Prostate gland (tissue), 2 donors: ENCODE measurements around the gene C16orf86. TPM values are rescaled to one million over a fixed set of nuclear protein-coding genes. Genes with fewer than 3 reads are reported as not detected.

Source experiments
- DNase-seq: peaks from one replicate; pipeline ENCODE4 v3.0.0-alpha.2; 2019; ENCODE audit warnings: low spot score
- H3K27ac ChIP-seq, 2 donors: fragments of 200-600 bp; sonication (generic); 2 replicates each; pipeline ENCODE4 v1.5.1; 2017 to 2019
- H3K27me3 ChIP-seq: fragments of 200-600 bp; sonication (generic); replicated peaks from 2 replicates; pipeline ENCODE4 v1.5.1; 2019; ENCODE audit not compliant: insufficient read depth
- H3K36me3 ChIP-seq, 2 donors: fragments of 200-600 bp; sonication (generic); 1 replicate in 1 of 2; 2 replicates in 1 of 2; pipeline versions ENCODE4 v1.5.1 to v1.8.1; 2017 to 2019
- H3K4me1 ChIP-seq: fragments of 200-600 bp; sonication (generic); replicated peaks from 2 replicates; pipeline ENCODE4 v1.5.1; 2019
- H3K4me3 ChIP-seq, 2 donors: fragments of 200-600 bp; sonication (generic); 2 replicates each; pipeline ENCODE4 v1.5.1; 2017 to 2019
- H3K9me3 ChIP-seq: fragments of 200-600 bp; sonication (generic); 2 replicates; pipeline ENCODE4 v1.5.1; 2017
- POLR2A ChIP-seq: fragments of 450-650 bp; IDR thresholded peaks from one replicate; pipeline ENCODE4 v1.6.1; 2016; ENCODE audit warnings: antibody characterized with exemption, mild to moderate bottlenecking
- POLR2AphosphoS5 ChIP-seq: sonication (generic); formaldehyde crosslinking; IDR thresholded peaks from one replicate; pipeline ENCODE4 v1.6.1; 2017; ENCODE audit warnings: antibody characterized with exemption
- WGBS: methylation state at CpG from one replicate; pipeline ENCODE4 v1.1.5; 2018; 5-methylcytosine and 5-hydroxymethylcytosine counted together
- intact Hi-C: fragments of 100-400 bp; cut with DNase I; formaldehyde crosslinking; loops from one replicate; pipeline ENCODE4 v1.14.2; 2022
- total RNA-seq, 2 donors: library from RNA; depleted of rRNA; stranded (reverse); fragments of >200 nt; gene quantifications; one replicate each; pipeline ENCODE4 v1.1.0, GENCODE V29; 2016
- TF ChIP-seq, protein P1 (sequence below), 4 experiments: fragments of 200-600 bp in 2 of 4; fragments of 450-650 bp in 2 of 4; sonication (generic) in 2 of 4; IDR thresholded peaks; 1 replicate in 3 of 4; 2 replicates in 1 of 4; pipeline ENCODE4 v1.5.1; 2016 to 2019; ENCODE audit warnings: antibody characterized with exemption in 4 of 4, mild to moderate bottlenecking in 2 of 4, moderate library complexity in 2 of 4

C16orf86 gene, protein sequence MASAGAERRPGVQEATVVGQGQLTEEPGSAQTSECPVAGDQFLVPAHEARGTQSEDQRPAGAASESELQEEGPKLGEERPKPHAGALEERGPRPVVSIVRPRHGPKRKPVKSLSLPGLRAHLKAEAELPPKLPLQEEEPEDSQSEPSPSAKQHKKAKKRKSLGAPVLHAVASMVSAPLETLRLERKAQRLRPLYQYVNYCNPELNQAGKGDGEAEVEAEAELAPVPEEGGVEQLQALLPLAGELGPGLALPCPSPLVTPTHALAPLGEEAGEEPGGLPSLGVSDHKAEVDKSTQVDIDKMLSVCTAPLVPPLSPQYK
- 10 to 100 TPM in 1 of 2 donors, 1 to 10 TPM in 1; 10.0 to 18.3 TPM for total RNA-seq

DNA sequence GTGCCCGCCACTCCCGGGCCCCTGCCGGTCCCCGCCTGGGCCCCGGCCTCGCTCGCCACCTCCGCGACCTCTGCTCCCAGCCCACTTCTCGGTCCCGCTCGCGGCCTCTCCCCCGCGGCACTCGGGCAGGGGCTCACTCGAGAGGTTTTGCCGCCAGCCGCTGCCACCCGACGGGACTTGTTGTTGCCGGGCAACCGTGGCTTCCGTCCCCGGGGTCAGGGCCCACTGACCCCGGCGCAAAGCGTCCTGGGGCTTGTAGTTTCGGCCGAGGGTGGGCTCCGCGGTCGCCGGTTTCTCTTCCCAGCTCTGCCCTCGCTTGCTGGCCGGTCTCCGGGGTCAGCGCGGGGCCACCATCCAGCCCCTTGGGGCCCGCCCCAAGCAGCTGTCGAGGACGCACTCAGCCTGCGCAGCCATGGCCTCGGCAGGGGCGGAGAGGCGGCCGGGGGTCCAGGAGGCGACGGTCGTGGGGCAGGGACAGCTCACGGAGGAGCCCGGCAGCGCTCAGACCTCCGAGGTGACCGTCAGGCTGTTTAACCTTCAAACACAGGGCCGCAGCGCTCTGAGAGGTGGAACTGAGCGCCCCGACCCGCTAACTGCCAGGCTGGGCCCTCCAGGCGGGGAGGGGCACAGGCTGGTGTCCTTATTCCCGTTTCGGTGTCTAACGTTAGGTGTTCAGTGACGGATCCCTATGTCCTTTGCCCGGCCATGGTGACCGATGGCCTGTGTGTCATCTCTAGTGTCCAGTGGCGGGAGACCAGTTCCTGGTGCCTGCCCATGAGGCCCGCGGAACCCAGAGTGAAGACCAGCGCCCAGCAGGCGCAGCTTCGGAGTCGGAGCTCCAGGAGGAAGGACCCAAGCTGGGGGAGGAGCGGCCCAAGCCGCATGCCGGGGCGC lies at the start of gene C16orf86, which contains the start of gene ENKD1:
Gene C16orf86 (plus strand): TSS at position 256 of the 894 bp plus-strand sequence. CDS start 157 bp downstream, at position 413.
Gene ENKD1 (minus strand): TSS at position 192 of the 894 bp plus-strand sequence. CDS start 308 bp downstream, outside the sequence.
- WGBS: 10% methylated on average over 58 of the region's 78 CpGs
- intact Hi-C loops: loop anchor here (1.0 to 10.0 kb wide), 2 partner anchors 104 to 142 kb away; partner anchors contain the start of gene RIPOR1
- TF ChIP-seq, protein P1, sequence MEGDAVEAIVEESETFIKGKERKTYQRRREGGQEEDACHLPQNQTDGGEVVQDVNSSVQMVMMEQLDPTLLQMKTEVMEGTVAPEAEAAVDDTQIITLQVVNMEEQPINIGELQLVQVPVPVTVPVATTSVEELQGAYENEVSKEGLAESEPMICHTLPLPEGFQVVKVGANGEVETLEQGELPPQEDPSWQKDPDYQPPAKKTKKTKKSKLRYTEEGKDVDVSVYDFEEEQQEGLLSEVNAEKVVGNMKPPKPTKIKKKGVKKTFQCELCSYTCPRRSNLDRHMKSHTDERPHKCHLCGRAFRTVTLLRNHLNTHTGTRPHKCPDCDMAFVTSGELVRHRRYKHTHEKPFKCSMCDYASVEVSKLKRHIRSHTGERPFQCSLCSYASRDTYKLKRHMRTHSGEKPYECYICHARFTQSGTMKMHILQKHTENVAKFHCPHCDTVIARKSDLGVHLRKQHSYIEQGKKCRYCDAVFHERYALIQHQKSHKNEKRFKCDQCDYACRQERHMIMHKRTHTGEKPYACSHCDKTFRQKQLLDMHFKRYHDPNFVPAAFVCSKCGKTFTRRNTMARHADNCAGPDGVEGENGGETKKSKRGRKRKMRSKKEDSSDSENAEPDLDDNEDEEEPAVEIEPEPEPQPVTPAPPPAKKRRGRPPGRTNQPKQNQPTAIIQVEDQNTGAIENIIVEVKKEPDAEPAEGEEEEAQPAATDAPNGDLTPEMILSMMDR (IDR thresholded peaks at IDR 0.05): peak in 1 of 4 experiments; percentile 25
- peak; percentile 33 for TF ChIP-seq POLR2A
- peak; percentile 68 for TF ChIP-seq POLR2AphosphoS5

DNA sequence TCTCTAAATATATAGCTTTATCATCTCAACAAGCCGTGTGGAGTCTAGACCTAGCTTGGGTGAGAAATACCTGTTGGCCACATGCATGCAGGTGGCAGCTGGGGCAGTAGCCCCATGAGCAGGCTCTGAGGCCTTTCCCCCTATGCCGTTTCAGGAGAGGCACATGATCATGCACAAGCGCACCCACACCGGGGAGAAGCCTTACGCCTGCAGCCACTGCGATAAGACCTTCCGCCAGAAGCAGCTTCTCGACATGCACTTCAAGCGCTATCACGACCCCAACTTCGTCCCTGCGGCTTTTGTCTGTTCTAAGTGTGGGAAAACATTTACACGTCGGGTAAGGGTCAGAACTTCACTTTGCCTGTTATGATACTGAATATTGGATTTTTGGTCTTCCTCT lies 38.4 kb upstream of the C16orf86 start:
- H3K27me3 ChIP-seq: no peaks in the 10 kb centered on the region
- TF ChIP-seq, protein P1 (IDR thresholded peaks at IDR 0.05): no peak
- TF ChIP-seq POLR2A: no peak
- TF ChIP-seq POLR2AphosphoS5: no peak
- no peak for DNase-seq
- intact Hi-C loops: no loop called here
- peaks cover 3% of the 10 kb centered on the region for H3K4me1 ChIP-seq
- H3K4me3 ChIP-seq: no peak overlapping the region
- H3K27ac ChIP-seq: no peak overlapping the region
- no peaks in the 10 kb centered on the region for H3K9me3 ChIP-seq
- WGBS: 93% methylated on average over 14 of the region's 14 CpGs
- peaks cover 0 to 17% of the 10 kb centered on the region in 2 donors for H3K36me3 ChIP-seq

More for the DNA sequence above, at the start of gene C16orf86, which contains the start of gene ENKD1:
- Histone ChIP-seq H3K27ac (peak within 1 kb of the TSS; percentile 79 to 81), H3K27me3 (no peaks in the 10 kb centered on the region), H3K4me3 (peak within 1 kb of the TSS; percentile 67 to 85), H3K36me3 (no peaks in the 10 kb centered on the region), H3K4me1 (peaks cover 7% of the 10 kb centered on the region), H3K9me3 (no peaks in the 10 kb centered on the region)
- DNase-seq: peak; percentile 75

DNA sequence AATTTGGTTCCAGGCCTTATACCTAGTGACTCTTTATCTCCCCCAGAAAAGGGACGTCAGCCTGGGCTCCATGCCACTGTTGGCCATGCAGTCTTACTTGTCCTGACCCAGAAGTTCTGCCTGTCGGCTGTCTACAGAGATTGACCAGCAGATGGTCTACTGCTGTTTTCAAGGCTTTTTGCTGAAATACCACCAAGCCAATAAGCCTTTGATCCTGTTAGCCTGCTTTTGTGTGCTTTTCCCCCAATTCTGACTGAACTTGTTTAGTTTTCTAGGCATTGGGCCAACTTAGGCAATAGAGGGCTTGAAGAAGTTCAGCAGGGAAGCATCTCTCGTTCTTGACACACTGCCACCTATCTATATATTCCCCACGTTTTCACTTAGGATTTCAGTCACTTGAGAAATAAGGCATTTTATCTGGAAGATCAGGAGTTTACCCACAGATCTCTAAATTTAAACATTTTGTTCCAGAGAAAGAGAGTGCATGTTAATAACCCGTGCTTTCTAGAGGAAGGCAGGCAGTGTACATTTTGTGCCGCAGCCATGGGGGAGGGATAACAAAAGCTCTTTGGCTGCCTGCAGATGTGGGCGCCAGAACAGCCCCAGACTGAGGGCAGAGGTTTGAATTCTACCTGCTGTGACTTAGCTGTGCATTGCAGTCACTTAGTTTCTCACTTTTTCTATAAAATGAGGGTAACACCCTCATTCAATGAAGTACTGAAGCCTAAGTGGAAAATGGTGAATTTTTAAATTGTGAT lies 34.0 kb upstream of the C16orf86 start:
- H3K27ac ChIP-seq: no peak overlapping the region
- 25% methylated on average over 7 of the region's 7 CpGs for WGBS
- intact Hi-C loops: no loop called here
- H3K4me1 ChIP-seq: peaks cover 3% of the 10 kb centered on the region
- no peak for DNase-seq
- TF ChIP-seq POLR2AphosphoS5 (no peak), POLR2A (no peak)
- TF ChIP-seq, protein P1 (IDR thresholded peaks at IDR 0.05): no peak
- H3K36me3 ChIP-seq: peaks cover 0 to 11% of the 10 kb centered on the region in 2 donors
- no peak overlapping the region for H3K4me3 ChIP-seq
- H3K9me3 ChIP-seq: no peaks in the 10 kb centered on the region
- H3K27me3 ChIP-seq: no peaks in the 10 kb centered on the region

DNA sequence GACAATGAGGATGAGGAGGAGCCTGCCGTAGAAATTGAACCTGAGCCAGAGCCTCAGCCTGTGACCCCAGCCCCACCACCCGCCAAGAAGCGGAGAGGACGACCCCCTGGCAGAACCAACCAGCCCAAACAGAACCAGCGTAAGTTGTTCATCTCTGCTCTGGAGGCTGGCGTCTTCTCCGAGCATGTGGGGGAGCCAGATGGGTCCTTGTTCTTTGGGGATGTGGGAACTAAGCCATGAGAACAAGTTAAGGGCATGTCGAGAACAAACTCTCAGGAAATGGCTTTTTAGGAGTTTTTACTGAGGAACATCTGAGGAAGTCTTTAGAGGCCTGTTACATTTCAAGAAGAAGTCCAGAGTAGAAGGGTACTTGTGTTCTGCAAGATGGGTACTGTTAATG lies 29.9 kb upstream of the C16orf86 start:
- no peaks in the 10 kb centered on the region for H3K9me3 ChIP-seq
- no peak overlapping the region for H3K4me3 ChIP-seq
- TF ChIP-seq, protein P1 (IDR thresholded peaks at IDR 0.05): no peak
- no peak for TF ChIP-seq POLR2A
- TF ChIP-seq POLR2AphosphoS5: no peak
- no peak for DNase-seq
- intact Hi-C loops: no loop called here
- WGBS: 78% methylated on average over 8 of the region's 8 CpGs
- H3K4me1 ChIP-seq: peaks cover 3% of the 10 kb centered on the region
- H3K27me3 ChIP-seq: no peaks in the 10 kb centered on the region
- H3K36me3 ChIP-seq: peaks cover 0 to 3% of the 10 kb centered on the region in 2 donors
- no peak overlapping the region for H3K27ac ChIP-seq
